GM23338 (cell line): ENCODE measurements around the gene VAV3. TPM values are rescaled to one million over a fixed set of nuclear protein-coding genes. Genes with fewer than 3 reads are reported as not detected.

ENCODE experiments used
- ATAC-seq: fragments of 200-7000 bp; cut with Tn5 transposase; 3 replicates; pipeline ENCODE4 v1.9.1; 2020
- DNase-seq: peaks from one replicate; pipeline ENCODE4 v3.0.0-alpha.2; 2015; ENCODE audit warnings: low spot score
- H2AFZ ChIP-seq: fragments of 200-600 bp; sonication (generic); 2 replicates; pipeline ENCODE4 v1.8.0; 2016; ENCODE audit warnings: antibody characterized with exemption, mild to moderate bottlenecking, moderate library complexity
- H3F3A ChIP-seq: fragments of 200-600 bp; sonication (generic); replicated peaks from 2 replicates; pipeline ENCODE4 v1.8.0; 2017; ENCODE audit warnings: antibody characterized with exemption, mixed run types, low read depth
- H3K27ac ChIP-seq: fragments of 200-600 bp; sonication (generic); 2 replicates; pipeline ENCODE4 v1.6.1; 2016; ENCODE audit warnings: low read depth
- H3K27me3 ChIP-seq: fragments of 200-600 bp; sonication (generic); 2 replicates; pipeline ENCODE4 v1.8.0; 2016; ENCODE audit warnings: mild to moderate bottlenecking, mixed run types, moderate library complexity; ENCODE audit not compliant: insufficient read depth
- H3K36me3 ChIP-seq: fragments of 200-600 bp; sonication (generic); 2 replicates; pipeline ENCODE4 v1.8.0; 2016; ENCODE audit warnings: mild to moderate bottlenecking; ENCODE audit not compliant: insufficient read depth
- H3K4me1 ChIP-seq: fragments of 200-600 bp; sonication (generic); 2 replicates; pipeline ENCODE4 v1.8.0; 2016; ENCODE audit warnings: mild to moderate bottlenecking, moderate library complexity; ENCODE audit not compliant: insufficient read depth
- H3K4me2 ChIP-seq: fragments of 200-600 bp; sonication (generic); 2 replicates; pipeline ENCODE4 v1.7.1; 2017; ENCODE audit warnings: mixed run types
- H3K4me3 ChIP-seq: fragments of 200-600 bp; sonication (generic); 2 replicates; pipeline ENCODE4 v1.6.1; 2016; ENCODE audit warnings: mixed run types
- H3K79me2 ChIP-seq: fragments of 200-600 bp; sonication (generic); replicated peaks from 2 replicates; pipeline ENCODE4 v1.8.0; 2017; ENCODE audit warnings: mild to moderate bottlenecking; ENCODE audit not compliant: insufficient read depth
- H3K9me2 ChIP-seq: fragments of 200-600 bp; sonication (generic); 2 replicates; pipeline ENCODE4 v1.8.0; 2017; ENCODE audit not compliant: insufficient read depth
- H4K20me1 ChIP-seq: fragments of 200-600 bp; sonication (generic); replicated peaks from 2 replicates; pipeline ENCODE4 v1.8.0; 2017; ENCODE audit warnings: mild to moderate bottlenecking; ENCODE audit not compliant: insufficient read depth
- H3K27ac Mint-ChIP-seq: 2 replicates; pipeline ENCODE4 v1.8.0; 2020; ENCODE audit warnings: inconsistent platforms, mild to moderate bottlenecking, moderate library complexity, mixed read lengths
- H3K27me3 Mint-ChIP-seq: 3 replicates; pipeline ENCODE4 v1.8.0; 2022; ENCODE audit warnings: low read depth, mild to moderate bottlenecking, moderate library complexity, mixed read lengths, inconsistent platforms; ENCODE audit not compliant: insufficient read depth, poor library complexity
- H3K36me3 Mint-ChIP-seq: 3 replicates; pipeline ENCODE4 v1.8.0; 2021; ENCODE audit warnings: low read depth, mild to moderate bottlenecking, inconsistent platforms, moderate library complexity, mixed read lengths
- H3K4me1 Mint-ChIP-seq: 3 replicates; pipeline ENCODE4 v1.8.0; 2020; ENCODE audit warnings: mild to moderate bottlenecking, inconsistent platforms, mixed read lengths
- H3K4me3 Mint-ChIP-seq: 3 replicates; pipeline ENCODE4 v1.8.0; 2021; ENCODE audit warnings: moderate library complexity, mild to moderate bottlenecking, inconsistent platforms, mixed read lengths
- H3K9me3 Mint-ChIP-seq: 3 replicates; pipeline ENCODE4 v1.8.0; 2020; ENCODE audit warnings: moderate library complexity, mild to moderate bottlenecking, inconsistent platforms, mixed read lengths
- CREB1 ChIP-seq: fragments of 250-450 bp; sonication (Bioruptor Pico); IDR thresholded peaks from 2 replicates; pipeline ENCODE4 v1.5.0; 2020; ENCODE audit warnings: low read depth, mild to moderate bottlenecking, moderate library complexity
- EZH2 ChIP-seq: fragments of 200-600 bp; sonication (generic); IDR thresholded peaks from one replicate; pipeline ENCODE4 v1.8.0; 2017; ENCODE audit warnings: antibody characterized with exemption, mild to moderate bottlenecking, low read depth; ENCODE audit not compliant: unreplicated experiment
- EZH2phosphoT487 ChIP-seq: fragments of 200-600 bp; sonication (generic); IDR thresholded peaks from one replicate; pipeline ENCODE4 v1.8.1; 2018; ENCODE audit warnings: antibody characterized with exemption; ENCODE audit not compliant: unreplicated experiment
- JUNB ChIP-seq: IDR thresholded peaks from one replicate; pipeline ENCODE4 v1.6.1; 2016; ENCODE audit warnings: antibody characterized with exemption; ENCODE audit not compliant: unreplicated experiment
- POLR2AphosphoS5 ChIP-seq: IDR thresholded peaks from 2 replicates; pipeline ENCODE4 v1.6.1; 2016; ENCODE audit warnings: antibody characterized with exemption, low read depth
- STAT1 ChIP-seq: IDR thresholded peaks from one replicate; pipeline ENCODE4 v1.6.1; 2016; ENCODE audit warnings: antibody characterized with exemption; ENCODE audit not compliant: unreplicated experiment
- ZNF114 ChIP-seq: fragments of 250-450 bp; sonication (Bioruptor Pico); IDR thresholded peaks from 2 replicates; pipeline ENCODE4 v1.5.0; 2020; ENCODE audit warnings: mild to moderate bottlenecking, moderate library complexity
- ZNF331 ChIP-seq: fragments of 250-450 bp; sonication (Bioruptor Pico); IDR thresholded peaks from 2 replicates; pipeline ENCODE4 v1.5.0; 2020; ENCODE audit warnings: low read depth, mild to moderate bottlenecking, moderate library complexity
- polyA plus RNA-seq: library from polyadenylated mRNA; unstranded; fragments of >200 nt; fragmentation: Nextera tagmentation; extraction: Ambion mirVana; gene quantifications from 2 replicates; pipeline ENCODE4 v1.2.1, GENCODE V29; 2016
- total RNA-seq: library from RNA; depleted of rRNA; stranded (reverse); fragments of >200 nt; shearing (Covaris generic); gene quantifications from 2 replicates; pipeline ENCODE4 v1.2.3, GENCODE V29; 2014
- TF ChIP-seq, protein P1 (sequence below): IDR thresholded peaks from one replicate; pipeline ENCODE4 v1.6.1; 2018; ENCODE audit warnings: antibody characterized with exemption; ENCODE audit not compliant: unreplicated experiment
- TF ChIP-seq, protein P2 (sequence below), 2 experiments: fragments of 200-600 bp in 1 of 2; sonication (generic) in 1 of 2; conservative IDR thresholded peaks; 2 replicates each; pipeline versions ENCODE4 v1.5.1 to v1.6.1; 2016 to 2017; ENCODE audit warnings: antibody characterized with exemption in 2 of 2, low read depth in 2 of 2, mild to moderate bottlenecking in 2 of 2, moderate library complexity in 1 of 2
- TF ChIP-seq, protein P3 (sequence below): IDR thresholded peaks from 2 replicates; pipeline ENCODE4 v1.6.1; 2016; ENCODE audit warnings: antibody characterized with exemption

Gene VAV3
- total and polyA plus RNA-seq, 2 experiments from 2014 or later, result 3.0 to 11.3 TPM

DNA sequence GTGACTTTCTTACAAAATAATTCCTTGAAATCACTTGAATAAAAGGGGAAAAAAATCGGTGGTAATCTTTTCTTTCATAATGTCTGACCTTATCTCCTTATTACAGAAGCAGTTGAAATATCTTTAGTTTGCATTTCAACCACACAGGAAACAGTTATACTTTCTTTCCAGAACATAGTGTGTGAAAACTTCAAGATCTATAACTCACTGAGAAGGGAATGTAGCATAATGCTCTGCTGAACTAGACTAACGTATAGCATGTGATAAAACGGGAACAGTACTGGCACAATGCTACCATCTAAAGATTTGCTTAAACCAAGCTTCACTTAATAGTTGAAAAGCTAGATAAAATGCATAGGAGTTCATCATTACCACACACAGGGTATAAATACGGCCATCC lies 45.0 kb downstream of the VAV3 start (continued):
- TF ChIP-seq, protein P1, sequence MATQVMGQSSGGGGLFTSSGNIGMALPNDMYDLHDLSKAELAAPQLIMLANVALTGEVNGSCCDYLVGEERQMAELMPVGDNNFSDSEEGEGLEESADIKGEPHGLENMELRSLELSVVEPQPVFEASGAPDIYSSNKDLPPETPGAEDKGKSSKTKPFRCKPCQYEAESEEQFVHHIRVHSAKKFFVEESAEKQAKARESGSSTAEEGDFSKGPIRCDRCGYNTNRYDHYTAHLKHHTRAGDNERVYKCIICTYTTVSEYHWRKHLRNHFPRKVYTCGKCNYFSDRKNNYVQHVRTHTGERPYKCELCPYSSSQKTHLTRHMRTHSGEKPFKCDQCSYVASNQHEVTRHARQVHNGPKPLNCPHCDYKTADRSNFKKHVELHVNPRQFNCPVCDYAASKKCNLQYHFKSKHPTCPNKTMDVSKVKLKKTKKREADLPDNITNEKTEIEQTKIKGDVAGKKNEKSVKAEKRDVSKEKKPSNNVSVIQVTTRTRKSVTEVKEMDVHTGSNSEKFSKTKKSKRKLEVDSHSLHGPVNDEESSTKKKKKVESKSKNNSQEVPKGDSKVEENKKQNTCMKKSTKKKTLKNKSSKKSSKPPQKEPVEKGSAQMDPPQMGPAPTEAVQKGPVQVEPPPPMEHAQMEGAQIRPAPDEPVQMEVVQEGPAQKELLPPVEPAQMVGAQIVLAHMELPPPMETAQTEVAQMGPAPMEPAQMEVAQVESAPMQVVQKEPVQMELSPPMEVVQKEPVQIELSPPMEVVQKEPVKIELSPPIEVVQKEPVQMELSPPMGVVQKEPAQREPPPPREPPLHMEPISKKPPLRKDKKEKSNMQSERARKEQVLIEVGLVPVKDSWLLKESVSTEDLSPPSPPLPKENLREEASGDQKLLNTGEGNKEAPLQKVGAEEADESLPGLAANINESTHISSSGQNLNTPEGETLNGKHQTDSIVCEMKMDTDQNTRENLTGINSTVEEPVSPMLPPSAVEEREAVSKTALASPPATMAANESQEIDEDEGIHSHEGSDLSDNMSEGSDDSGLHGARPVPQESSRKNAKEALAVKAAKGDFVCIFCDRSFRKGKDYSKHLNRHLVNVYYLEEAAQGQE, result no peak
- TF ChIP-seq POLR2AphosphoS5 (no peak), EZH2 (no peak)
- TF ChIP-seq, protein P2, sequence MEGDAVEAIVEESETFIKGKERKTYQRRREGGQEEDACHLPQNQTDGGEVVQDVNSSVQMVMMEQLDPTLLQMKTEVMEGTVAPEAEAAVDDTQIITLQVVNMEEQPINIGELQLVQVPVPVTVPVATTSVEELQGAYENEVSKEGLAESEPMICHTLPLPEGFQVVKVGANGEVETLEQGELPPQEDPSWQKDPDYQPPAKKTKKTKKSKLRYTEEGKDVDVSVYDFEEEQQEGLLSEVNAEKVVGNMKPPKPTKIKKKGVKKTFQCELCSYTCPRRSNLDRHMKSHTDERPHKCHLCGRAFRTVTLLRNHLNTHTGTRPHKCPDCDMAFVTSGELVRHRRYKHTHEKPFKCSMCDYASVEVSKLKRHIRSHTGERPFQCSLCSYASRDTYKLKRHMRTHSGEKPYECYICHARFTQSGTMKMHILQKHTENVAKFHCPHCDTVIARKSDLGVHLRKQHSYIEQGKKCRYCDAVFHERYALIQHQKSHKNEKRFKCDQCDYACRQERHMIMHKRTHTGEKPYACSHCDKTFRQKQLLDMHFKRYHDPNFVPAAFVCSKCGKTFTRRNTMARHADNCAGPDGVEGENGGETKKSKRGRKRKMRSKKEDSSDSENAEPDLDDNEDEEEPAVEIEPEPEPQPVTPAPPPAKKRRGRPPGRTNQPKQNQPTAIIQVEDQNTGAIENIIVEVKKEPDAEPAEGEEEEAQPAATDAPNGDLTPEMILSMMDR (conservative IDR thresholded peaks at IDR 0.05; ENCODE audit: low read depth in 2 of 2), result no peak

DNA sequence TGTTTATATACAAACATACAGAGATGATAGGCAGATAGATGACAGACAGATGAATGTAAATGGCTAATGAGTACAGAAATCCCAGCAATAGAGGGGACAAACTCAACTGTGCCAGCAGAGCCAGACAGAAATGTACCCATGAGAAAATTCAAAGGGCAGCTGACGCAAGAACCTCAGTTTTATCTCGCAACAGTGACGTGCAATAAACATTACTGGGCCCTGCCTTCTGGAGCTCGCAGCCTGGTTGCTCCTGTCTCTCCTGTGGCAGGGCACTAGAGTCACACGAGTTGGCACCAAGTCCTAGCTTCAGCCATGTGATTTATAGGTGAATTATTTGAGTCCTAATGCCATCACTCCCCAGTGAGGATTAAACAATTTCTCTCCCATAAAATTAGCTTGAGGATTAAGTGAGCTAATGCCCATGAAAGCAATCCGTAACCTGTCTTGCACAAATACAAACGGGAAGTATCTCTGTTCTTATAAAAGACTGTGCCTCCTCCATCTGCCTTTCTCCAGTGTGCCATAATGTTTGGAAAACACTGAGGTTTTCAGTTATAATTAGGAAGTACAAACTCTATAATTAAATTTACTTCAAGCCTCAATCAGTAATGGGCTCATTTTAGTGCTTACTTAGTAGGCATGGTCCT lies 50.7 kb downstream of the VAV3 start:
- Histone ChIP-seq H3K36me3 (no peaks in the 10 kb centered on the region), H3K9me2 (no peaks in the 10 kb centered on the region), H2AFZ (no peak overlapping the region), H3K27me3 (no peaks in the 10 kb centered on the region), H3K4me1 (no peaks in the 10 kb centered on the region), H3K79me2 (peaks cover 3% of the 10 kb centered on the region; the same call in 1 of the 2 replicates), H4K20me1 (no peaks in the 10 kb centered on the region), H3K4me3 (no peak overlapping the region), H3F3A (no peaks in the 10 kb centered on the region), H3K27ac (no peak overlapping the region), H3K4me2 (no peak overlapping the region)
- ATAC-seq (no peak), DNase-seq (no peak)
- Mint-ChIP-seq H3K27me3 (no peaks in the 10 kb centered on the region), H3K9me3 (no peaks in the 10 kb centered on the region), H3K27ac (peak overlapping the region; percentile 14; the same call in 1 of the 2 replicates), H3K4me1 (peaks cover 5% of the 10 kb centered on the region; the same call in 2 of the 3 replicates), H3K4me3 (no peak overlapping the region), H3K36me3 (no peaks in the 10 kb centered on the region)
- TF ChIP-seq CREB1 (CRISPR knock-in tag) (no peak), ZNF114 (CRISPR knock-in tag) (no peak), EZH2phosphoT487 (no peak), ZNF331 (no peak), JUNB (no peak), STAT1 (no peak)
- TF ChIP-seq, protein P1, result no peak
- TF ChIP-seq, protein P2 (conservative IDR thresholded peaks at IDR 0.05; ENCODE audit: low read depth in 2 of 2), result no peak
- TF ChIP-seq, protein P3, sequence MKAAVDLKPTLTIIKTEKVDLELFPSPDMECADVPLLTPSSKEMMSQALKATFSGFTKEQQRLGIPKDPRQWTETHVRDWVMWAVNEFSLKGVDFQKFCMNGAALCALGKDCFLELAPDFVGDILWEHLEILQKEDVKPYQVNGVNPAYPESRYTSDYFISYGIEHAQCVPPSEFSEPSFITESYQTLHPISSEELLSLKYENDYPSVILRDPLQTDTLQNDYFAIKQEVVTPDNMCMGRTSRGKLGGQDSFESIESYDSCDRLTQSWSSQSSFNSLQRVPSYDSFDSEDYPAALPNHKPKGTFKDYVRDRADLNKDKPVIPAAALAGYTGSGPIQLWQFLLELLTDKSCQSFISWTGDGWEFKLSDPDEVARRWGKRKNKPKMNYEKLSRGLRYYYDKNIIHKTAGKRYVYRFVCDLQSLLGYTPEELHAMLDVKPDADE, result no peak
